ENCODE measurements around the gene MRPL9.
"Not testable (repeated sequence)": the region's sequence is repeated elsewhere in the genome, so short reads cannot be mapped to it uniquely, and the experiment has no call there.

Gene MRPL9

GRCh38 chr1:151783796-151784195 lies 20.5 kb upstream of the MRPL9 start:
- no peak for DNase-seq (ENCODE audit: low read depth)

GRCh38 chr1:151782741-151783140 lies 19.4 kb upstream of the MRPL9 start:
- DNase-seq (ENCODE audit: low read depth) = no peak

GRCh38 chr1:151782026-151782425 lies 18.7 kb upstream of the MRPL9 start:
- not testable (repeated sequence) for DNase-seq (ENCODE audit: low read depth)

GRCh38 chr1:151780736-151781135 lies 17.4 kb upstream of the MRPL9 start:
- DNase-seq (ENCODE audit: low read depth) = not testable (repeated sequence)

GRCh38 chr1:151779852-151780251 lies 16.6 kb upstream of the MRPL9 start:
- DNase-seq (ENCODE audit: low read depth) = no peak

- no peak for DNase-seq (ENCODE audit: low read depth)
Observed at GRCh38 chr1:151777317-151777716, 14.0 kb upstream of the MRPL9 start.

GRCh38 chr1:151776665-151777062 lies 13.4 kb upstream of the MRPL9 start:
- DNase-seq (ENCODE audit: low read depth) = no peak

- no peak for DNase-seq (ENCODE audit: low read depth)
Observed at GRCh38 chr1:151775894-151776664, 12.8 kb upstream of the MRPL9 start.

- no peak for DNase-seq (ENCODE audit: low read depth)
Observed at GRCh38 chr1:151774256-151774922, 11.1 kb upstream of the MRPL9 start.

- DNase-seq (ENCODE audit: low read depth) = peak; percentile 24
Observed at GRCh38 chr1:151773702-151774101, 10.4 kb upstream of the MRPL9 start.

- not testable (repeated sequence) for DNase-seq (ENCODE audit: low read depth)
Observed at GRCh38 chr1:151769270-151769669, 6.0 kb upstream of the MRPL9 start.

GRCh38 chr1:151768351-151769066 lies 5.2 kb upstream of the MRPL9 start:
- DNase-seq (ENCODE audit: low read depth) = not testable (repeated sequence)

- DNase-seq (ENCODE audit: low read depth) = peak; percentile 4
Observed at GRCh38 chr1:151763990-151764389, 694 bp upstream of the MRPL9 start.

GRCh38 chr1:151760597-151761385 lies 2.5 kb downstream of the MRPL9 start:
- DNase-seq (ENCODE audit: low read depth) = no peak

GRCh38 chr1:151759241-151759640 lies 4.1 kb downstream of the MRPL9 start:
- no peak for DNase-seq (ENCODE audit: low read depth)

- DNase-seq (ENCODE audit: low read depth) = peak; percentile 51
Observed at GRCh38 chr1:151756291-151756690, 7.0 kb downstream of the MRPL9 start.

- no peak for DNase-seq (ENCODE audit: low read depth)
Observed at GRCh38 chr1:151741516-151741915, 21.8 kb downstream of the MRPL9 start.

- DNase-seq (ENCODE audit: low read depth) = no peak
Observed at GRCh38 chr1:151739590-151740355, 23.5 kb downstream of the MRPL9 start.

- no peak for DNase-seq (ENCODE audit: low read depth)
Observed at GRCh38 chr1:151737479-151737878, 25.8 kb downstream of the MRPL9 start.

GRCh38 chr1:151737026-151737425 lies 26.3 kb downstream of the MRPL9 start:
- DNase-seq (ENCODE audit: low read depth) = no peak

GRCh38 chr1:151733995-151734394 lies 29.3 kb downstream of the MRPL9 start:
- not testable (repeated sequence) for DNase-seq (ENCODE audit: low read depth)

Measured in EH (cell line).